ENCODE results near the gene NCKIPSD. TPM values are rescaled to one million over a fixed set of nuclear protein-coding genes. Genes with fewer than 3 reads are reported as not detected.

The NCKIPSD gene
- polyA plus RNA-seq, 3 donors = 4.2 to 14.8 (median 4.3) TPM

DNA sequence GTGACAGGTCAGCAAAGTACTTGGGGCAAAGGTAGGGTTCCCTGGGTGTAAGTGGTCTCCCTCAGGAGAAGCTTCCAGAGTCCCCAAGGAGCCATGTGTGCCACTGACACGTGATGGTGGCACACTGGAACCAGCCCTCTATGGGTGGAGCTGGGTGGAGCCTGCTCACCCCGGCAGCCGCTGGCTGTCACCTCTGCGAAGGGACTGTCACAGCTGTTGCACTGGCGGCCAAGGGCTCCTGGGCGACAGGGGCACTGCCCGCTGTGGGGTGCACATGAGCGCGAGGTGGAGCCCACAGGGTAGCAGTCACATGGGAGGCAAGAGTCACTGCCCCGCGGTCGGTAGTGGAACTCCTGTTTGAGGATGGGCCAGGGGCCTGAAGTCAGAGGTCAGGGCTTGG lies 35.0 kb downstream of the NCKIPSD start:
- H3K36me3 ChIP-seq (replicated peaks in 1 of 2; ENCODE audit: control insufficient read depth in 1 of 2, insufficient read depth in 2 of 2, low read length in 2 of 2) = no peaks in the 10 kb centered on the region
- H3K9me3 ChIP-seq (replicated peaks in 1 of 2; ENCODE audit: control insufficient read depth in 1 of 2, insufficient read depth in 1 of 2, low read length in 2 of 2) = no peaks in the 10 kb centered on the region
- peaks cover 5 to 6% of the 10 kb centered on the region in 2 donors for H3K4me1 ChIP-seq (ENCODE audit: control insufficient read depth in 1 of 2, insufficient read depth in 2 of 2, low read length in 2 of 2)
- H3K27ac ChIP-seq (ENCODE audit: low read depth in 1 of 2, low read length in 2 of 2) = no peak overlapping the region
- no peak for DNase-seq
- peaks cover under 1 to 6% (median 5%) of the 10 kb centered on the region in 3 donors for H3K27me3 Mint-ChIP-seq (ENCODE audit: low read depth in 3 of 3)
- peaks cover 6% of the 10 kb centered on the region for H3K4me1 Mint-ChIP-seq
- no peak overlapping the region for H3K4me2 ChIP-seq (replicated peaks; ENCODE audit: extremely low read depth, low read length, poor library complexity, severe bottlenecking)
- H3K9ac ChIP-seq (ENCODE audit: insufficient read depth, low read length, poor library complexity, severe bottlenecking) = no peak overlapping the region
- H3K27ac Mint-ChIP-seq = no peak overlapping the region
- no peaks in the 10 kb centered on the region for H3K9me3 Mint-ChIP-seq
- H2AFZ ChIP-seq (ENCODE audit: insufficient read depth, low read depth, low read length, poor library complexity, severe bottlenecking) = no peak overlapping the region
- no peaks in the 10 kb centered on the region for H3K36me3 Mint-ChIP-seq
- intact Hi-C loops (cut with micrococcal nuclease) = no loop called here
- no peak overlapping the region for H3K4me3 ChIP-seq (replicated peaks in 1 of 3; ENCODE audit: low read depth in 2 of 3, low read length in 3 of 3)
- H3K4me3 Mint-ChIP-seq = no peak overlapping the region
- peaks cover 0 to 5% of the 10 kb centered on the region in 2 donors for H3K27me3 ChIP-seq (ENCODE audit: control insufficient read depth in 2 of 2, insufficient read depth in 2 of 2, low read length in 2 of 2)
- H4K20me1 ChIP-seq (ENCODE audit: insufficient read depth, low read length) = no peaks in the 10 kb centered on the region
- TF ChIP-seq, protein P1, sequence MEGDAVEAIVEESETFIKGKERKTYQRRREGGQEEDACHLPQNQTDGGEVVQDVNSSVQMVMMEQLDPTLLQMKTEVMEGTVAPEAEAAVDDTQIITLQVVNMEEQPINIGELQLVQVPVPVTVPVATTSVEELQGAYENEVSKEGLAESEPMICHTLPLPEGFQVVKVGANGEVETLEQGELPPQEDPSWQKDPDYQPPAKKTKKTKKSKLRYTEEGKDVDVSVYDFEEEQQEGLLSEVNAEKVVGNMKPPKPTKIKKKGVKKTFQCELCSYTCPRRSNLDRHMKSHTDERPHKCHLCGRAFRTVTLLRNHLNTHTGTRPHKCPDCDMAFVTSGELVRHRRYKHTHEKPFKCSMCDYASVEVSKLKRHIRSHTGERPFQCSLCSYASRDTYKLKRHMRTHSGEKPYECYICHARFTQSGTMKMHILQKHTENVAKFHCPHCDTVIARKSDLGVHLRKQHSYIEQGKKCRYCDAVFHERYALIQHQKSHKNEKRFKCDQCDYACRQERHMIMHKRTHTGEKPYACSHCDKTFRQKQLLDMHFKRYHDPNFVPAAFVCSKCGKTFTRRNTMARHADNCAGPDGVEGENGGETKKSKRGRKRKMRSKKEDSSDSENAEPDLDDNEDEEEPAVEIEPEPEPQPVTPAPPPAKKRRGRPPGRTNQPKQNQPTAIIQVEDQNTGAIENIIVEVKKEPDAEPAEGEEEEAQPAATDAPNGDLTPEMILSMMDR (IDR thresholded peaks at IDR 0.05) = no peak
- H3K79me2 ChIP-seq (ENCODE audit: insufficient read depth, low read length) = no peaks in the 10 kb centered on the region
- WGBS (ENCODE audit: insufficient coverage) = 91% methylated on average over 12 of the region's 12 CpGs

DNA sequence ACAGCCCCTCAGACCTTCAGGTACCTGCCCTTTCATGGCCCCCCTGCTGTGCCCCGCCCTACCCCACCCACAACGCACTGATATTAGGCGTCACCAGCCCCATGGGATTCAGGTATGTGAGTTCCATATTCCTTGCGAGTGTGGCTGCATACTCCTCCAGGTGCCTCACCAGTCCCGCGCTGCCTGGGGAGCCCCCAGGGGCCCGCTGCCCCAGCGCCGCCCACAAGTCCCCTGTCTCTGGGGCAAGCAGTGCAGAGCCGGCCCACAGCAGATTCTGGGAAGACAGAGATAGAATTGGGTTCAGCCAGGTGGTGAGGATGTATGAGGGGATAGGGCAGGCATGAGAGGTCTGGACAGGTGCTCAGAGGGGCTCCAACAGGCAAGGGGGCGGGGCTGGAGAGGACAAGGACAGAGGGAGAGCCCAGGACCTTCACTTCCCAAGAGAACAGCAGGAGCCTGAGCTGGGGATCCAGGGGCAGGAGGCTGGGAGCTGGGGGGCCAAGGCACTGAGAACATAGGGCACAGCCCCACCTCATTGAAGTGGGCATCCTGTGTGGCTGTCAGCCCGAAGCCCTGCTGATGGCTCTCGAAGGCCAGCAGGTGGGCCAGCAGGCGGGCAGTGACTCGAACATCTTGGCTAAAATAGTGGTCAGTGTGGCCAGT lies 37.4 kb downstream of the NCKIPSD start:
- no peaks in the 10 kb centered on the region for H3K27me3 ChIP-seq (ENCODE audit: control insufficient read depth in 2 of 2, insufficient read depth in 2 of 2, low read length in 2 of 2)
- H3K4me1 Mint-ChIP-seq = no peaks in the 10 kb centered on the region
- no peak overlapping the region for H3K27ac Mint-ChIP-seq
- no peaks in the 10 kb centered on the region for H3K79me2 ChIP-seq (ENCODE audit: insufficient read depth, low read length)
- H3K4me1 ChIP-seq (ENCODE audit: control insufficient read depth in 1 of 2, insufficient read depth in 2 of 2, low read length in 2 of 2) = no peaks in the 10 kb centered on the region
- no peak overlapping the region for H3K27ac ChIP-seq (ENCODE audit: low read depth in 1 of 2, low read length in 2 of 2)
- H3K36me3 Mint-ChIP-seq = no peaks in the 10 kb centered on the region
- H3K4me3 ChIP-seq (replicated peaks in 1 of 3; ENCODE audit: low read depth in 2 of 3, low read length in 3 of 3) = no peak overlapping the region
- H4K20me1 ChIP-seq (ENCODE audit: insufficient read depth, low read length) = no peaks in the 10 kb centered on the region
- DNase-seq = no peak
- H3K4me3 Mint-ChIP-seq = no peak overlapping the region
- no peaks in the 10 kb centered on the region for H3K36me3 ChIP-seq (replicated peaks in 1 of 2; ENCODE audit: control insufficient read depth in 1 of 2, insufficient read depth in 2 of 2, low read length in 2 of 2)
- WGBS (ENCODE audit: insufficient coverage) = 98% methylated on average over 15 of the region's 15 CpGs
- no peaks in the 10 kb centered on the region for H3K9me3 ChIP-seq (replicated peaks in 1 of 2; ENCODE audit: control insufficient read depth in 1 of 2, insufficient read depth in 1 of 2, low read length in 2 of 2)
- intact Hi-C loops (cut with micrococcal nuclease) = no loop called here
- no peak overlapping the region for H3K9ac ChIP-seq (ENCODE audit: insufficient read depth, low read length, poor library complexity, severe bottlenecking)
- no peak overlapping the region for H2AFZ ChIP-seq (ENCODE audit: insufficient read depth, low read depth, low read length, poor library complexity, severe bottlenecking)
- H3K27me3 Mint-ChIP-seq (ENCODE audit: low read depth in 3 of 3) = peaks cover 0 to 3% (median 0%) of the 10 kb centered on the region in 3 donors
- no peak overlapping the region for H3K4me2 ChIP-seq (replicated peaks; ENCODE audit: extremely low read depth, low read length, poor library complexity, severe bottlenecking)
- no peaks in the 10 kb centered on the region for H3K9me3 Mint-ChIP-seq
- TF ChIP-seq, protein P1 (IDR thresholded peaks at IDR 0.05) = no peak

Data from CD14-positive monocyte (primary cell).